Measurements from ENCODE around the gene P2RY8. TPM values are rescaled to one million over a fixed set of nuclear protein-coding genes. Genes with fewer than 3 reads are reported as not detected.

The P2RY8 gene
- total RNA-seq, 4 donors from 2014 or later, result 0.36 to 1.1 (median 0.62) TPM

- intact Hi-C loops (cut with DNase I; ENCODE audit: low total_unique reads), result no loop called here
- in situ Hi-C loops (cut with MboI; ENCODE audit: low sequenced_read_pairs in 4 of 4), result no loop called here
- no peak for DNase-seq
- H3K9me3 ChIP-seq, result no peaks in the 10 kb centered on the region
- H3K4me1 ChIP-seq, result no peaks in the 10 kb centered on the region
- no peaks in the 10 kb centered on the region for H3K27me3 ChIP-seq
- H3K27ac ChIP-seq, result no peak overlapping the region
- peaks cover 0 to 13% of the 10 kb centered on the region in 2 donors for H3K36me3 ChIP-seq
- ATAC-seq, result no peak
- H3K4me3 ChIP-seq, result no peak overlapping the region
- TF ChIP-seq POLR2A (IDR thresholded peaks at IDR 0.05) (no peak), CTCF (IDR thresholded peaks at IDR 0.05 in 4 of 5, conservative IDR thresholded peaks at IDR 0.05 in 1 of 5) (no peak)
These were observed 113.8 kb downstream of the P2RY8 start for GRCh38 chrX:1423215-1423614.

DNA sequence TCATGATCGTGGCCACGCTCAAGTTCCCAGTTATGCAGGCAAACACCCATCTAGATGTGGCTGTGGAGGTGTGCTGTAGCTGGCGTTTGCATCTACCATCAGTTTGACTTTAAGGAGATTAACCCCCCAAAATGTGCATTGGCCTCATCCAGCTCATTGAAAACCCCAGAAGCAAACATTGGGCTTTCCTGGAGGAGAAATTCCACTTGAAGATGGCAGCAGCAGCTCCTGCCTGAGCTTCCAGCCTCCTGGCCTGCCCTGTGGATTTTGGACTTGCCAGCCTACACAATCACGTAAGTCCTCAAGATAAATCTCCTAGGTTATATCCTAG, 114.9 kb downstream of the P2RY8 start:
- Histone ChIP-seq H3K27me3 (no peaks in the 10 kb centered on the region), H3K36me3 (peaks cover 0 to 11% of the 10 kb centered on the region in 2 donors), H3K27ac (no peak overlapping the region), H3K4me3 (no peak overlapping the region), H3K9me3 (no peaks in the 10 kb centered on the region), H3K4me1 (no peaks in the 10 kb centered on the region)
- intact Hi-C loops (cut with DNase I; ENCODE audit: low total_unique reads), result no loop called here
- no peak for DNase-seq
- in situ Hi-C loops (cut with MboI; ENCODE audit: low sequenced_read_pairs in 4 of 4), result no loop called here
- no peak for TF ChIP-seq CTCF (IDR thresholded peaks at IDR 0.05 in 4 of 5, conservative IDR thresholded peaks at IDR 0.05 in 1 of 5)
- TF ChIP-seq POLR2A (IDR thresholded peaks at IDR 0.05), result no peak
- ATAC-seq, result no peak

GRCh38 chrX:1421433-1422134, 115.4 kb downstream of the P2RY8 start:
- no peak for DNase-seq
- Histone ChIP-seq H3K27ac (no peak overlapping the region), H3K36me3 (peaks cover 0 to 11% of the 10 kb centered on the region in 2 donors), H3K4me3 (no peak overlapping the region), H3K9me3 (no peaks in the 10 kb centered on the region), H3K27me3 (no peaks in the 10 kb centered on the region), H3K4me1 (no peaks in the 10 kb centered on the region)
- in situ Hi-C loops (cut with MboI; ENCODE audit: low sequenced_read_pairs in 4 of 4) (no loop called here), intact Hi-C loops (cut with DNase I; ENCODE audit: low total_unique reads) (no loop called here)
- ATAC-seq, result no peak
- no peak for TF ChIP-seq CTCF (IDR thresholded peaks at IDR 0.05 in 4 of 5, conservative IDR thresholded peaks at IDR 0.05 in 1 of 5)
- TF ChIP-seq POLR2A (IDR thresholded peaks at IDR 0.05), result no peak

- H3K27me3 ChIP-seq, result no peaks in the 10 kb centered on the region
- in situ Hi-C loops (cut with MboI; ENCODE audit: low sequenced_read_pairs in 4 of 4) (no loop called here), intact Hi-C loops (cut with DNase I; ENCODE audit: low total_unique reads) (no loop called here)
- H3K36me3 ChIP-seq, result peaks cover 0 to 15% of the 10 kb centered on the region in 2 donors
- no peaks in the 10 kb centered on the region for H3K4me1 ChIP-seq
- ATAC-seq (no peak), DNase-seq (no peak)
- H3K9me3 ChIP-seq, result no peaks in the 10 kb centered on the region
- TF ChIP-seq POLR2A (IDR thresholded peaks at IDR 0.05) (no peak), CTCF (IDR thresholded peaks at IDR 0.05 in 4 of 5, conservative IDR thresholded peaks at IDR 0.05 in 1 of 5) (no peak)
- no peak overlapping the region for H3K27ac ChIP-seq
- H3K4me3 ChIP-seq, result no peak overlapping the region
These were observed 116.6 kb downstream of the P2RY8 start for GRCh38 chrX:1420371-1420770.

Data from gastrocnemius medialis (tissue), 4 donors.